Esophagus (tissue), 2 donors: Measurements from ENCODE around the gene MTSS2. TPM values are rescaled to one million over a fixed set of nuclear protein-coding genes. Genes with fewer than 3 reads are reported as not detected.
A peak's percentile ranks its signal among the peaks of the same experiment; 100 is the strongest.
"Not testable (repeated sequence)": the region's sequence is repeated elsewhere in the genome, so short reads cannot be mapped to it uniquely, and the experiment has no call there.

Source experiments
- H3K27ac ChIP-seq, 2 donors: one replicate each; pipeline ENCODE4 v1.5.1; 2013; ENCODE audit warnings: low read depth in 2 of 2, mild to moderate bottlenecking in 2 of 2, inconsistent platforms in 1 of 2, low read length in 1 of 2, moderate library complexity in 1 of 2
- H3K27me3 ChIP-seq, 2 donors: one replicate each; pipeline ENCODE4 v1.6.1; 2013; ENCODE audit warnings: low read length in 2 of 2, control low read depth in 1 of 2, mild to moderate bottlenecking in 1 of 2; ENCODE audit not compliant: insufficient read depth in 2 of 2, control insufficient read depth in 1 of 2
- H3K36me3 ChIP-seq, 2 donors: one replicate each; pipeline ENCODE4 v1.6.1; 2013; ENCODE audit warnings: low read length in 1 of 2; ENCODE audit not compliant: control insufficient read depth in 2 of 2, insufficient read depth in 2 of 2
- H3K4me1 ChIP-seq, 2 donors: one replicate each; pipeline ENCODE4 v1.6.1; 2013; ENCODE audit warnings: low read length in 1 of 2; ENCODE audit not compliant: control insufficient read depth in 2 of 2, insufficient read depth in 2 of 2
- H3K4me3 ChIP-seq, 2 donors: one replicate each; pipeline ENCODE4 v1.5.1; 2013; ENCODE audit warnings: low read length in 2 of 2, mild to moderate bottlenecking in 2 of 2, low read depth in 1 of 2, moderate library complexity in 1 of 2
- H3K9me3 ChIP-seq, 2 donors: one replicate each; pipeline ENCODE4 v1.6.1; 2013; ENCODE audit warnings: mild to moderate bottlenecking in 2 of 2, low read depth in 1 of 2, low read length in 1 of 2, moderate library complexity in 1 of 2; ENCODE audit not compliant: control insufficient read depth in 2 of 2, insufficient read depth in 1 of 2
- WGBS, 2 donors: extraction: QIAGEN DNeasy Blood & Tissue Kit; methylation state at CpG; one replicate each; pipeline ENCODE4 v1.1.7; 2013; 5-methylcytosine and 5-hydroxymethylcytosine counted together
- polyA plus RNA-seq, 2 donors: library from polyadenylated mRNA; stranded (reverse); fragments of 200-250 nt; gene quantifications; one replicate each; pipeline ENCODE4 v1.2.3, GENCODE V29; 2013
- donor health status: healthy with polysubstance abuse.
- donor health status: Bipolar disorder and iron deficiency.

Gene MTSS2
- polyA plus RNA-seq, 2 donors: 27.4 to 62.9 TPM

GRCh38 chr16:70647441-70648359, 38.2 kb downstream of the MTSS2 start:
- Histone ChIP-seq H3K9me3 (no peaks in the 10 kb centered on the region), H3K27me3 (no peaks in the 10 kb centered on the region), H3K36me3 (peaks cover 0 to 6% of the 10 kb centered on the region in 2 donors), H3K27ac (no peak overlapping the region), H3K4me3 (no peak overlapping the region), H3K4me1 (peaks cover 2 to 9% of the 10 kb centered on the region in 2 donors)
- 85 to 89% methylated on average over 15 of the region's 15 CpGs for WGBS, 2 donors

- Histone ChIP-seq H3K4me1 (peaks cover 2 to 9% of the 10 kb centered on the region in 2 donors), H3K9me3 (no peaks in the 10 kb centered on the region), H3K4me3 (no peak within 1 kb of the TSS), H3K27me3 (no peaks in the 10 kb centered on the region), H3K27ac (no peak within 1 kb of the TSS), H3K36me3 (peaks cover 0 to 6% of the 10 kb centered on the region in 2 donors)
- 77 to 80% methylated on average over 36 to 39 of the region's 39 CpGs for whole genome bisulfite sequencing, 2 donors
Measured at GRCh38 chr16:70646260-70647241, 39.3 kb downstream of the MTSS2 start, which contains the start of gene IL34. IL34 (plus strand) TSS chr16:70646559; CDS start chr16:70646948, 389 bp downstream.

GRCh38 chr16:70644763-70645597, 40.9 kb downstream of the MTSS2 start:
- H3K27ac ChIP-seq: no peak overlapping the region
- H3K4me3 ChIP-seq: no peak overlapping the region
- peaks cover 0 to 6% of the 10 kb centered on the region in 2 donors for H3K36me3 ChIP-seq
- 79 to 84% methylated on average over 10 of the region's 10 CpGs for whole genome bisulfite sequencing, 2 donors
- no peaks in the 10 kb centered on the region for H3K27me3 ChIP-seq
- H3K4me1 ChIP-seq: peaks cover 0 to under 1% of the 10 kb centered on the region in 2 donors
- H3K9me3 ChIP-seq: no peaks in the 10 kb centered on the region

GRCh38 chr16:70643264-70643663, 42.6 kb downstream of the MTSS2 start:
- not testable (repeated sequence) for H3K4me1 ChIP-seq, H3K27me3 ChIP-seq, H3K9me3 ChIP-seq, H3K4me3 ChIP-seq, H3K36me3 ChIP-seq, H3K27ac ChIP-seq
- 83 to 85% methylated on average over 7 of the region's 7 CpGs for WGBS, 2 donors

- Histone ChIP-seq H3K27ac (no peak overlapping the region), H3K36me3 (peaks cover 0 to 6% of the 10 kb centered on the region in 2 donors), H3K27me3 (no peaks in the 10 kb centered on the region), H3K4me3 (no peak overlapping the region), H3K4me1 (no peaks in the 10 kb centered on the region), H3K9me3 (no peaks in the 10 kb centered on the region)
- WGBS, 2 donors: 76 to 88% methylated on average over 1 of the region's 1 CpG
Measured at GRCh38 chr16:70642633-70643032, 43.2 kb downstream of the MTSS2 start.

GRCh38 chr16:70638814-70639792, 46.8 kb downstream of the MTSS2 start:
- no peaks in the 10 kb centered on the region for H3K4me1 ChIP-seq
- H3K9me3 ChIP-seq: no peaks in the 10 kb centered on the region
- H3K27ac ChIP-seq: peak overlapping the region in 1 of 2 donors; percentile 51
- no peaks in the 10 kb centered on the region for H3K27me3 ChIP-seq
- H3K4me3 ChIP-seq: no peak overlapping the region
- peaks cover 0 to 2% of the 10 kb centered on the region in 2 donors for H3K36me3 ChIP-seq
- 43 to 51% methylated on average over 18 of the region's 18 CpGs for WGBS, 2 donors

Other genes with a start within 250 kb of the MTSS2 start
- 1 to 10 TPM; 1.6 to 1.7 TPM for gene ST3GAL2, start 247.0 kb downstream of the MTSS2 start, polyA plus RNA-seq
- 10 to 100 TPM in 1 of 2 donors, 1 to 10 TPM in 1; 7.6 to 11.3 TPM for gene FCSK, start 231.5 kb downstream of the MTSS2 start, polyA plus RNA-seq
- gene COG4, start 162.5 kb downstream of the MTSS2 start, polyA plus RNA-seq: 10 to 100 TPM; 41.8 to 42.7 TPM
- 100 to 1,000 TPM; 114 to 129 TPM for gene SF3B3, start 162.2 kb downstream of the MTSS2 start, polyA plus RNA-seq
- gene IL34, start 39.5 kb downstream of the MTSS2 start, polyA plus RNA-seq: 10 to 100 TPM; 22.9 to 32.7 TPM
- 10 to 100 TPM; 24.8 to 31.3 TPM for gene VAC14, start 115.1 kb upstream of the MTSS2 start, polyA plus RNA-seq